ENCODE measurements around the gene MTO1.

MTO1 gene

GRCh38 chr6:73521351-73521985 lies 59.9 kb downstream of the MTO1 start:
- WGBS (ENCODE audit: extremely low coverage, insufficient coverage, insufficient read length): no CpG with 5 or more reads among the region's 36 CpGs
- no peaks in the 10 kb centered on the region for H3K4me1 ChIP-seq (ENCODE audit: control insufficient read depth in 1 of 2, insufficient read depth in 2 of 2, low read length in 2 of 2)
- H3K27me3 ChIP-seq (ENCODE audit: insufficient read depth, low read length): no peaks in the 10 kb centered on the region
- peak overlapping the region; percentile 77 for H3K9ac ChIP-seq (ENCODE audit: low read length)
- H3K36me3 ChIP-seq (ENCODE audit: control insufficient read depth in 1 of 2, insufficient read depth in 2 of 2, low read length in 2 of 2): peaks cover 15 to 28% of the 10 kb centered on the region in 2 experiments
- H3K4me2 ChIP-seq (ENCODE audit: low read length): peak overlapping the region; percentile 64
- H4K91ac ChIP-seq (ENCODE audit: low read depth, low read length): peak overlapping the region; percentile 92
- peak overlapping the region; percentile 75 for H2AFZ ChIP-seq (ENCODE audit: insufficient read depth, low read length, poor library complexity)
- peak overlapping the region; percentile 95 for H4K8ac ChIP-seq (ENCODE audit: low read depth, low read length)
- H2BK120ac ChIP-seq (ENCODE audit: insufficient read depth, low read length, poor library complexity): peak overlapping the region; percentile 78
- no peak overlapping the region for H3K23ac ChIP-seq (ENCODE audit: low read length)
- peak; percentile 61 to 76 for DNase-seq
- H3K27ac ChIP-seq (ENCODE audit: low read depth, low read length): peak overlapping the region; percentile 99
- H3K18ac ChIP-seq (ENCODE audit: low read length): peak overlapping the region; percentile 99
- peak overlapping the region; percentile 90 for H3K14ac ChIP-seq (ENCODE audit: low read length)
- peak overlapping the region; percentile 63 for H3K4ac ChIP-seq (ENCODE audit: low read depth, low read length)
- H2BK5ac ChIP-seq (ENCODE audit: low read depth, low read length, poor library complexity): peak overlapping the region; percentile 94
- peaks cover 14% of the 10 kb centered on the region for H3K79me1 ChIP-seq (ENCODE audit: low read length)
- H3K9me3 ChIP-seq (ENCODE audit: insufficient read depth, low read depth, low read length): no peaks in the 10 kb centered on the region
- peak overlapping the region; percentile 100 for H4K12ac ChIP-seq (ENCODE audit: low read depth, low read length)
- H2BK12ac ChIP-seq (ENCODE audit: low read length): no peak overlapping the region
- peak overlapping the region; percentile 65 for H2AK5ac ChIP-seq (ENCODE audit: low read length)
- H3K79me2 ChIP-seq (ENCODE audit: control insufficient read depth, insufficient read depth, low read length, poor library complexity): peaks cover 14% of the 10 kb centered on the region
- peak overlapping the region; percentile 89 for H3K4me3 ChIP-seq (ENCODE audit: low read depth, low read length)

GRCh38 chr6:73523434-73524123 lies 62.0 kb downstream of the MTO1 start:
- H4K8ac ChIP-seq (ENCODE audit: low read depth, low read length): peak overlapping the region; percentile 51
- peaks cover 14% of the 10 kb centered on the region for H3K79me1 ChIP-seq (ENCODE audit: low read length)
- peak overlapping the region; percentile 69 for H3K4me3 ChIP-seq (ENCODE audit: low read depth, low read length)
- peak; percentile 86 to 93 for DNase-seq
- H2AK5ac ChIP-seq (ENCODE audit: low read length): peak overlapping the region; percentile 9
- no peak overlapping the region for H3K23ac ChIP-seq (ENCODE audit: low read length)
- no peaks in the 10 kb centered on the region for H3K27me3 ChIP-seq (ENCODE audit: insufficient read depth, low read length)
- H3K14ac ChIP-seq (ENCODE audit: low read length): peak overlapping the region; percentile 36
- peak overlapping the region; percentile 3 for H3K4ac ChIP-seq (ENCODE audit: low read depth, low read length)
- WGBS (ENCODE audit: extremely low coverage, insufficient coverage, insufficient read length): no CpG with 5 or more reads among the region's 50 CpGs
- peaks cover 10 to 14% of the 10 kb centered on the region in 2 experiments for H3K36me3 ChIP-seq (ENCODE audit: control insufficient read depth in 1 of 2, insufficient read depth in 2 of 2, low read length in 2 of 2)
- peak overlapping the region; percentile 20 for H2AFZ ChIP-seq (ENCODE audit: insufficient read depth, low read length, poor library complexity)
- H4K12ac ChIP-seq (ENCODE audit: low read depth, low read length): peak overlapping the region; percentile 14
- peak overlapping the region; percentile 49 for H3K4me2 ChIP-seq (ENCODE audit: low read length)
- peaks cover 14% of the 10 kb centered on the region for H3K79me2 ChIP-seq (ENCODE audit: control insufficient read depth, insufficient read depth, low read length, poor library complexity)
- no peak overlapping the region for H3K9ac ChIP-seq (ENCODE audit: low read length)
- no peak overlapping the region for H2BK12ac ChIP-seq (ENCODE audit: low read length)
- H3K9me3 ChIP-seq (ENCODE audit: insufficient read depth, low read depth, low read length): no peaks in the 10 kb centered on the region
- H3K18ac ChIP-seq (ENCODE audit: low read length): peak overlapping the region; percentile 3
- peak overlapping the region; percentile 53 for H4K91ac ChIP-seq (ENCODE audit: low read depth, low read length)
- no peak overlapping the region for H2BK120ac ChIP-seq (ENCODE audit: insufficient read depth, low read length, poor library complexity)
- no peaks in the 10 kb centered on the region for H3K4me1 ChIP-seq (ENCODE audit: control insufficient read depth in 1 of 2, insufficient read depth in 2 of 2, low read length in 2 of 2)
- peak overlapping the region; percentile 14 for H2BK5ac ChIP-seq (ENCODE audit: low read depth, low read length, poor library complexity)
- peak overlapping the region; percentile 28 for H3K27ac ChIP-seq (ENCODE audit: low read depth, low read length)

GRCh38 chr6:73525546-73526330 lies 64.2 kb downstream of the MTO1 start:
- H3K4me1 ChIP-seq (ENCODE audit: control insufficient read depth in 1 of 2, insufficient read depth in 2 of 2, low read length in 2 of 2): no peaks in the 10 kb centered on the region
- H3K9me3 ChIP-seq (ENCODE audit: insufficient read depth, low read depth, low read length): no peaks in the 10 kb centered on the region
- no peak overlapping the region for H4K12ac ChIP-seq (ENCODE audit: low read depth, low read length)
- no peak overlapping the region for H2BK5ac ChIP-seq (ENCODE audit: low read depth, low read length, poor library complexity)
- H3K27ac ChIP-seq (ENCODE audit: low read depth, low read length): no peak overlapping the region
- no peak overlapping the region for H3K9ac ChIP-seq (ENCODE audit: low read length)
- no peak overlapping the region for H2BK12ac ChIP-seq (ENCODE audit: low read length)
- no peaks in the 10 kb centered on the region for H3K36me3 ChIP-seq (ENCODE audit: control insufficient read depth in 1 of 2, insufficient read depth in 2 of 2, low read length in 2 of 2)
- no peak overlapping the region for H2BK120ac ChIP-seq (ENCODE audit: insufficient read depth, low read length, poor library complexity)
- peaks cover 5% of the 10 kb centered on the region for H3K79me1 ChIP-seq (ENCODE audit: low read length)
- no peak overlapping the region for H2AFZ ChIP-seq (ENCODE audit: insufficient read depth, low read length, poor library complexity)
- no CpG with 5 or more reads among the region's 3 CpGs for WGBS (ENCODE audit: extremely low coverage, insufficient coverage, insufficient read length)
- H3K18ac ChIP-seq (ENCODE audit: low read length): no peak overlapping the region
- H3K79me2 ChIP-seq (ENCODE audit: control insufficient read depth, insufficient read depth, low read length, poor library complexity): peaks cover 5% of the 10 kb centered on the region
- H3K4me2 ChIP-seq (ENCODE audit: low read length): no peak overlapping the region
- H2AK5ac ChIP-seq (ENCODE audit: low read length): no peak overlapping the region
- H3K4ac ChIP-seq (ENCODE audit: low read depth, low read length): no peak overlapping the region
- H3K4me3 ChIP-seq (ENCODE audit: low read depth, low read length): no peak overlapping the region
- H4K8ac ChIP-seq (ENCODE audit: low read depth, low read length): no peak overlapping the region
- H4K91ac ChIP-seq (ENCODE audit: low read depth, low read length): no peak overlapping the region
- H3K23ac ChIP-seq (ENCODE audit: low read length): no peak overlapping the region
- no peak overlapping the region for H3K14ac ChIP-seq (ENCODE audit: low read length)
- DNase-seq: peak in 1 of 2 donors; percentile 62
- no peaks in the 10 kb centered on the region for H3K27me3 ChIP-seq (ENCODE audit: insufficient read depth, low read length)

GRCh38 chr6:73528897-73529296 lies 67.4 kb downstream of the MTO1 start:
- no peak for DNase-seq
- H3K36me3 ChIP-seq (ENCODE audit: control insufficient read depth in 1 of 2, insufficient read depth in 2 of 2, low read length in 2 of 2): no peaks in the 10 kb centered on the region
- H3K9ac ChIP-seq (ENCODE audit: low read length): no peak overlapping the region
- H4K8ac ChIP-seq (ENCODE audit: low read depth, low read length): no peak overlapping the region
- H3K79me2 ChIP-seq (ENCODE audit: control insufficient read depth, insufficient read depth, low read length, poor library complexity): no peaks in the 10 kb centered on the region
- H3K4me1 ChIP-seq (ENCODE audit: control insufficient read depth in 1 of 2, insufficient read depth in 2 of 2, low read length in 2 of 2): peaks cover 0 to 1% of the 10 kb centered on the region in 2 experiments
- no peak overlapping the region for H4K91ac ChIP-seq (ENCODE audit: low read depth, low read length)
- H4K12ac ChIP-seq (ENCODE audit: low read depth, low read length): no peak overlapping the region
- no peak overlapping the region for H3K18ac ChIP-seq (ENCODE audit: low read length)
- no peak overlapping the region for H3K4me3 ChIP-seq (ENCODE audit: low read depth, low read length)
- no peak overlapping the region for H2AFZ ChIP-seq (ENCODE audit: insufficient read depth, low read length, poor library complexity)
- no peak overlapping the region for H2BK120ac ChIP-seq (ENCODE audit: insufficient read depth, low read length, poor library complexity)
- no peak overlapping the region for H3K27ac ChIP-seq (ENCODE audit: low read depth, low read length)
- no peak overlapping the region for H3K23ac ChIP-seq (ENCODE audit: low read length)
- no peak overlapping the region for H3K14ac ChIP-seq (ENCODE audit: low read length)
- no peak overlapping the region for H2BK12ac ChIP-seq (ENCODE audit: low read length)
- no peaks in the 10 kb centered on the region for H3K9me3 ChIP-seq (ENCODE audit: insufficient read depth, low read depth, low read length)
- H3K4me2 ChIP-seq (ENCODE audit: low read length): no peak overlapping the region
- H3K4ac ChIP-seq (ENCODE audit: low read depth, low read length): no peak overlapping the region
- H2AK5ac ChIP-seq (ENCODE audit: low read length): no peak overlapping the region
- H2BK5ac ChIP-seq (ENCODE audit: low read depth, low read length, poor library complexity): no peak overlapping the region
- no CpG with 5 or more reads among the region's 7 CpGs for WGBS (ENCODE audit: extremely low coverage, insufficient coverage, insufficient read length)
- H3K79me1 ChIP-seq (ENCODE audit: low read length): no peaks in the 10 kb centered on the region
- no peaks in the 10 kb centered on the region for H3K27me3 ChIP-seq (ENCODE audit: insufficient read depth, low read length)
